Activated naive CD4-positive, alpha-beta T cell treated with anti-CD3 and anti-CD28 coated beads for 36 hours (primary cell): ENCODE measurements around the gene ARVCF. TPM values are rescaled to one million over a fixed set of nuclear protein-coding genes. Genes with fewer than 3 reads are reported as not detected.
"Not testable (repeated sequence)": the region's sequence is repeated elsewhere in the genome, so short reads cannot be mapped to it uniquely, and the experiment has no call there.

Experiments used
- CTCF ChIA-PET: fragments of 350-600 bp; sonication (Branson Sonifier 250); formaldehyde crosslinking; loops from one replicate; lab custom pipeline; 2021; ENCODE audit warnings: antibody characterized with exemption; lab: Charles Lee
- DNase-seq: peaks from one replicate; pipeline ENCODE4 v3.0.0-alpha.2; 2020
- H3K27ac Mint-ChIP-seq: one replicate; pipeline ENCODE4 v1.8.0; 2021; ENCODE audit warnings: mild to moderate bottlenecking, mixed read lengths
- H3K27me3 Mint-ChIP-seq: one replicate; pipeline ENCODE4 v1.8.0; 2021; ENCODE audit warnings: low read depth, mixed read lengths
- H3K36me3 Mint-ChIP-seq: one replicate; pipeline ENCODE4 v1.8.0; 2021; ENCODE audit warnings: low read depth, mixed read lengths
- H3K4me1 Mint-ChIP-seq: one replicate; pipeline ENCODE4 v1.8.0; 2021; ENCODE audit warnings: low read depth, mixed read lengths
- H3K4me3 Mint-ChIP-seq: one replicate; pipeline ENCODE4 v1.8.0; 2021; ENCODE audit warnings: mild to moderate bottlenecking, moderate library complexity, mixed read lengths
- H3K9me3 Mint-ChIP-seq: one replicate; pipeline ENCODE4 v1.8.0; 2021; ENCODE audit warnings: mixed read lengths
- intact Hi-C: fragments of 100-400 bp; cut with micrococcal nuclease; formaldehyde crosslinking; loops from one replicate; pipeline ENCODE4 v1.15.1; 2023
- microRNA-seq: library from miRNA; unstranded; fragments of <30 nt; microRNA quantifications from one replicate; pipeline ENCODE4 v1.2.0, GENCODE V29; 2022; ENCODE audit warnings: borderline microRNAs expressed, borderline replicate concordance
- total RNA-seq, 2 experiments: library from RNA; stranded (reverse); gene quantifications; one replicate each; pipeline ENCODE4 v1.2.3, GENCODE V29; 2021

The ARVCF gene
- total RNA-seq, 2 experiments from 2014 or later, result 2.0 to 2.6 TPM

GRCh38 chr22:19929586-19930550 lies 86.8 kb downstream of the ARVCF start:
- H3K4me3 Mint-ChIP-seq, result no peak overlapping the region
- H3K4me1 Mint-ChIP-seq, result no peaks in the 10 kb centered on the region
- H3K27me3 Mint-ChIP-seq, result no peaks in the 10 kb centered on the region
- intact Hi-C loops, result no loop called here
- CTCF ChIA-PET, result interaction anchor here (0.5 kb wide), 1 partner anchor 77 kb away, joined by 3 read pairs; no protein-coding TSS in a partner anchor
- no peaks in the 10 kb centered on the region for H3K9me3 Mint-ChIP-seq
- DNase-seq, result no peak
- no peak overlapping the region for H3K27ac Mint-ChIP-seq
- peaks cover 7% of the 10 kb centered on the region for H3K36me3 Mint-ChIP-seq

GRCh38 chr22:19928207-19928606 lies 88.4 kb downstream of the ARVCF start:
- Mint-ChIP-seq H3K4me1 (no peaks in the 10 kb centered on the region), H3K4me3 (no peak overlapping the region), H3K9me3 (no peaks in the 10 kb centered on the region), H3K27ac (no peak overlapping the region), H3K27me3 (no peaks in the 10 kb centered on the region), H3K36me3 (peaks cover 7% of the 10 kb centered on the region)
- CTCF ChIA-PET, result no interaction called here
- no peak for DNase-seq
- intact Hi-C loops, result no loop called here

- intact Hi-C loops, result no loop called here
- DNase-seq, result no peak
- Mint-ChIP-seq H3K4me1 (no peaks in the 10 kb centered on the region), H3K9me3 (no peaks in the 10 kb centered on the region), H3K27ac (no peak overlapping the region), H3K4me3 (no peak overlapping the region), H3K27me3 (no peaks in the 10 kb centered on the region), H3K36me3 (peaks cover 7% of the 10 kb centered on the region)
- CTCF ChIA-PET, result no interaction called here
These were observed 88.9 kb downstream of the ARVCF start for GRCh38 chr22:19927696-19928095.

DNA sequence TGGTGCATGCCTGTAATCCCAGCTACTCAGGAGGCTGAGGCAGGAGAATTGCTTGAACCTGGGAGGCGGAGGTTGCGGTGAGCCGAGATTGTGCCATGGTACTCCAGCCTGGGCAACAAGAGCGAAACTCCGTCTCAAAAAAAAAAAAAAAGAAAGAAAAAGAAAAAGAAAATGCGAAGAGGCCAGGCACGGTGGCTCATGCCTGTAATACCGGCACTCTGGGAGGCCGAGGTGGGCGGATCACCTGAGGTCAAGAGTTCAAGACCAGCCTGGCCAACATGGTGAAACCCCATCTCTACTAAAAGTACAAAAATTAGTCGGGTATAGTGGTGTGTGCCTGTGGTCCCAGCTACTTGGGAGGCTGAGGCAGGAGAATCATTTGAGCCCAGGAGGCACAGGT lies 90.6 kb downstream of the ARVCF start:
- H3K36me3 Mint-ChIP-seq, H3K4me3 Mint-ChIP-seq, H3K4me1 Mint-ChIP-seq, H3K27me3 Mint-ChIP-seq, H3K9me3 Mint-ChIP-seq, H3K27ac Mint-ChIP-seq, intact Hi-C loops, DNase-seq: not testable (repeated sequence)
- CTCF ChIA-PET, result interaction anchor here (1.0 kb wide), 1 partner anchor 16 kb away, joined by 3 read pairs; no protein-coding TSS in a partner anchor

DNA sequence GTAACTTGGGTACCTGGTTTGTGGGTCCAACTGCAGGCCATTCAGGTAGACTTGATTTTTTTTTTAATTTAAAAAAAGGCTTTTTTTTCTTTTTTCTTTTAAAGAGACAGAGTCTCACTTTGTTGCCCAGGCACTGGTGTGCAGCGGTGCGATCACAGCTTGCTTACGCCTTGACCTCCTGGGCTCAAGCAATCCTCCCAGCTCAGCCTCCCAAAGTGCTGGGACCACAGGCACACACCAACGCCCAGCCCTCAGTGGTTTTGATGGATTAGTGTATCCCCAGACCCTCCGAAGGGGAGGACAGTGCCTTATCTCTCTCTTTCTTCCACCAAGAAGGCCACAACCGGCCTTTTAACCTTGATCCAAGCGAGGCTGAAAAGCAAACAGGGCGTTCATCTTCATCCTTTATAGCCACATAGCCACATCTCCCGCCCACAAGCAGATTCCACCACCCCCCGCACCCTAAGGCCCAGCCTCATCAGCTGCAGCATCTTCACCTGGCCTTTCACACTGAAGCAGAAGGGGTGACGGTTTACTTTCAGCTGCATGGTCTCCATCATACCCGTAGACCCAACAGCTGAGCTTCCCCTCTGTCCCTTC lies 92.6 kb downstream of the ARVCF start:
- Mint-ChIP-seq H3K27me3 (no peaks in the 10 kb centered on the region), H3K4me3 (no peak overlapping the region), H3K36me3 (peaks cover 2% of the 10 kb centered on the region), H3K9me3 (no peaks in the 10 kb centered on the region), H3K4me1 (no peaks in the 10 kb centered on the region), H3K27ac (no peak overlapping the region)
- intact Hi-C loops, result no loop called here
- CTCF ChIA-PET, result interaction anchor here (1.5 kb wide), 1 partner anchor 194 kb away, joined by 6 read pairs; no protein-coding TSS in a partner anchor
- no peak for DNase-seq

- H3K27ac Mint-ChIP-seq, result no peak overlapping the region
- intact Hi-C loops, result no loop called here
- no peaks in the 10 kb centered on the region for H3K36me3 Mint-ChIP-seq
- H3K9me3 Mint-ChIP-seq, result no peaks in the 10 kb centered on the region
- no peaks in the 10 kb centered on the region for H3K4me1 Mint-ChIP-seq
- no peak overlapping the region for H3K4me3 Mint-ChIP-seq
- CTCF ChIA-PET, result interaction anchor here (1.0 kb wide), 1 partner anchor 197 kb away, joined by 3 read pairs; no protein-coding TSS in a partner anchor
- no peaks in the 10 kb centered on the region for H3K27me3 Mint-ChIP-seq
- DNase-seq, result no peak
These were observed 95.0 kb downstream of the ARVCF start for GRCh38 chr22:19921544-19922081.

Small RNA genes within 50 kb of the gene (microRNA-seq; reads per million reads assigned to microRNA genes)
- 1,127 reads per million, percentile 84 among the genes with 10 or more reads in this experiment for gene MIR185
- 2.7 reads per million for gene MIR4761

Other genes starting within 250 kb of the ARVCF start
- gene GNB1L, start 161.9 kb downstream of the ARVCF start, total RNA-seq, result 1 to 10 TPM; 8.8 to 9.8 TPM
- gene RTL10, start 161.9 kb downstream of the ARVCF start, total RNA-seq, result 10 to 100 TPM; 10.9 to 11.9 TPM
- gene COMT, start 75.1 kb downstream of the ARVCF start, total RNA-seq, result 10 to 100 TPM; 53.7 to 56.8 TPM
- 10 to 100 TPM; 22.9 to 23.6 TPM for gene TXNRD2, start 75.0 kb downstream of the ARVCF start, total RNA-seq
- 10 to 100 TPM; 16.0 to 19.0 TPM for gene TANGO2, start 4.3 kb upstream of the ARVCF start, total RNA-seq
- gene DGCR8, start 63.4 kb upstream of the ARVCF start, total RNA-seq, result 10 to 100 TPM; 29.8 to 36.5 TPM
- gene RANBP1, start 99.3 kb upstream of the ARVCF start, total RNA-seq, result 100 to 1,000 TPM; 445 to 455 TPM
- 10 to 100 TPM; 51.8 to 57.9 TPM for gene TRMT2A, start 100.4 kb upstream of the ARVCF start, total RNA-seq
- gene ZDHHC8, start 115.0 kb upstream of the ARVCF start, total RNA-seq, result 10 to 100 TPM; 26.4 to 31.3 TPM
- gene CCDC188, start 134.2 kb upstream of the ARVCF start, total RNA-seq, result not detected